ENCODE data around the gene MRC2.
"Not testable (repeated sequence)": the region's sequence is repeated elsewhere in the genome, so short reads cannot be mapped to it uniquely, and the experiment has no call there.

DNA sequence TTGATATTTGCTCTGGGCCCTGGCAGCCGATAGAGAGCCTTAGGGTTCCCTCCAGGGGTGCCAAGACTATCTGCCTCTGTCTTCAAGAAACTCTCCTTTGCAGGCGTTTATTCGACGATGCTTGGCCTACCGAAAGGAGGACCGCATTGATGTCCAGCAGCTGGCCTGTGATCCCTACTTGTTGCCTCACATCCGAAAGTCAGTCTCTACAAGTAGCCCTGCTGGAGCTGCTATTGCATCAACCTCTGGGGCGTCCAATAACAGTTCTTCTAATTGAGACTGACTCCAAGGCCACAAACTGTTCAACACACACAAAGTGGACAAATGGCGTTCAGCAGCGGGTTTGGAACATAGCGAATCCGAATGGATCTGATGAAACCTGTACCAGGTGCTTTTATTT lies 15.2 kb upstream of the MRC2 start:
- TF ChIP-seq EZH2phosphoT487 (IDR thresholded peaks at IDR 0.05; ENCODE audit: insufficient read depth, low read depth); EZH2 (IDR thresholded peaks at IDR 0.05; ENCODE audit: insufficient read depth, poor library complexity, severe bottlenecking): not testable (repeated sequence)

Measured in GM23248 (cell line).